OCI-LY7 (cell line): ENCODE data around the gene U2SURP. TPM values are rescaled to one million over a fixed set of nuclear protein-coding genes. Genes with fewer than 3 reads are reported as not detected.

Experiments used
- BruUV-seq: library from RNA; stranded (reverse); fragments of 400-500 nt; replicated peaks from 2 replicates; lab custom pipeline; 2021; lab: Mats Ljungman, UMichigan
- CTCF ChIA-PET: fragments of 300-600 bp; sonication (Branson Sonifier 250); formaldehyde crosslinking; loops from one replicate; lab custom pipeline; 2022; ENCODE audit warnings: antibody characterized with exemption; ENCODE audit not compliant: unreplicated experiment; lab: Charles Lee
- POLR2A ChIA-PET: fragments of 300-600 bp; sonication (Branson Sonifier 250); formaldehyde crosslinking; loops from one replicate; lab custom pipeline; 2022; ENCODE audit warnings: antibody characterized with exemption; lab: Charles Lee
- DNase-seq: peaks from one replicate; pipeline ENCODE4 v3.0.0-alpha.2; 2015; ENCODE audit warnings: low spot score
- H2AFZ ChIP-seq: fragments of 200-600 bp; sonication (generic), shearing (Covaris generic); 2 replicates; pipeline ENCODE4 v1.6.1; 2014; ENCODE audit warnings: mild to moderate bottlenecking, antibody characterized with exemption, low read length, moderate library complexity
- H3K27ac ChIP-seq: fragments of 200-600 bp; sonication (generic); 2 replicates; pipeline ENCODE4 v1.5.1; 2014; ENCODE audit warnings: mixed run types, low read depth, mild to moderate bottlenecking, moderate library complexity, low read length, inconsistent platforms; ENCODE audit not compliant: poor library complexity, severe bottlenecking
- H3K36me3 ChIP-seq: fragments of 200-600 bp; sonication (generic); 2 replicates; pipeline ENCODE4 v1.6.1; 2014; ENCODE audit warnings: mild to moderate bottlenecking, antibody characterized with exemption, low read length, moderate library complexity, mixed read lengths; ENCODE audit not compliant: insufficient read depth
- H3K4me1 ChIP-seq: fragments of 200-600 bp; sonication (generic); 2 replicates; pipeline ENCODE4 v1.5.1; 2014; ENCODE audit warnings: mild to moderate bottlenecking, low read length; ENCODE audit not compliant: insufficient read depth, poor library complexity, severe bottlenecking
- H3K4me2 ChIP-seq: fragments of 200-600 bp; sonication (generic); 2 replicates; pipeline ENCODE4 v1.6.1; 2014; ENCODE audit warnings: mild to moderate bottlenecking, low read length
- H3K4me3 ChIP-seq: fragments of 200-600 bp; sonication (generic); 2 replicates; pipeline ENCODE4 v1.5.1; 2014; ENCODE audit warnings: mild to moderate bottlenecking, low read depth, low read length; ENCODE audit not compliant: poor library complexity, severe bottlenecking
- H3K79me2 ChIP-seq: fragments of 200-600 bp; sonication (generic); 2 replicates; pipeline ENCODE4 v1.6.1; 2016; ENCODE audit warnings: low read depth, mild to moderate bottlenecking, low read length, moderate library complexity, mixed read lengths; ENCODE audit not compliant: insufficient read depth
- H3K9me2 ChIP-seq: fragments of 200-600 bp; sonication (generic); 2 replicates; pipeline ENCODE4 v1.6.1; 2016; ENCODE audit warnings: mild to moderate bottlenecking, low read length, mixed read lengths; ENCODE audit not compliant: insufficient read depth
- H3K9me3 ChIP-seq: fragments of 200-600 bp; sonication (generic); 2 replicates; pipeline ENCODE4 v1.6.1; 2014; ENCODE audit warnings: mild to moderate bottlenecking, mixed run types, low read length, mixed read lengths
- H4K20me1 ChIP-seq: fragments of 200-600 bp; sonication (generic); 2 replicates; pipeline ENCODE4 v1.6.1; 2014; ENCODE audit warnings: mild to moderate bottlenecking, antibody characterized with exemption, low read length, moderate library complexity, mixed read lengths; ENCODE audit not compliant: insufficient read depth
- CTCF ChIP-seq: fragments of 200-600 bp; sonication (generic); conservative IDR thresholded peaks from 2 replicates; pipeline ENCODE4 v1.5.1; 2014; ENCODE audit warnings: mild to moderate bottlenecking, antibody characterized with exemption, low read length, moderate library complexity, mixed read lengths
- EZH2phosphoT487 ChIP-seq: fragments of 200-600 bp; sonication (generic); IDR thresholded peaks from 2 replicates; pipeline ENCODE4 v1.6.1; 2018; ENCODE audit warnings: low read depth, borderline replicate concordance, mild to moderate bottlenecking, mixed run types, antibody characterized with exemption, low read length, moderate library complexity, mixed read lengths
- intact Hi-C: fragments of 100-400 bp; cut with micrococcal nuclease; formaldehyde crosslinking; loops from one replicate; pipeline ENCODE4 v1.10.0; 2022; ENCODE audit not compliant: unreplicated experiment
- total RNA-seq, 2 experiments: library from RNA; depleted of rRNA in 1 of 2; stranded (reverse); fragments of >200 nt in 1 of 2; shearing (Covaris generic) in 1 of 2; gene quantifications; 2 replicates each; pipeline ENCODE4 v1.2.3, GENCODE V29; 2014 to 2022

U2SURP gene
- total RNA-seq, 2 experiments from 2014 or later: 108 to 185 TPM

GRCh38 chr3:142971431-142971830, 29.9 kb upstream of the U2SURP start:
- Histone ChIP-seq H3K27ac (no peak overlapping the region), H3K4me3 (no peak overlapping the region), H4K20me1 (no peaks in the 10 kb centered on the region), H3K4me2 (no peak overlapping the region), H3K36me3 (no peaks in the 10 kb centered on the region), H2AFZ (no peak overlapping the region), H3K4me1 (no peaks in the 10 kb centered on the region), H3K79me2 (no peaks in the 10 kb centered on the region), H3K9me3 (no peaks in the 10 kb centered on the region), H3K9me2 (no peaks in the 10 kb centered on the region)
- DNase-seq: no peak
- TF ChIP-seq CTCF (no peak), EZH2phosphoT487 (no peak)
- ChIA-PET POLR2A (no interaction called here), CTCF (no interaction called here)
- BruUV-seq: no TSS peak
- intact Hi-C loops: no loop called here

GRCh38 chr3:142972092-142972753, 29.1 kb upstream of the U2SURP start:
- no peak overlapping the region for H3K4me3 ChIP-seq
- ChIA-PET POLR2A (no interaction called here), CTCF (interaction anchor here (0.6 kb wide), 1 partner anchor 330 kb away, joined by 3 read pairs; no protein-coding TSS in a partner anchor)
- DNase-seq: no peak
- H4K20me1 ChIP-seq: no peaks in the 10 kb centered on the region
- no peak overlapping the region for H3K27ac ChIP-seq
- no peaks in the 10 kb centered on the region for H3K4me1 ChIP-seq
- BruUV-seq: no TSS peak
- H3K36me3 ChIP-seq: no peaks in the 10 kb centered on the region
- no peak overlapping the region for H2AFZ ChIP-seq
- no peaks in the 10 kb centered on the region for H3K79me2 ChIP-seq
- TF ChIP-seq CTCF (no peak), EZH2phosphoT487 (no peak)
- intact Hi-C loops: no loop called here
- no peaks in the 10 kb centered on the region for H3K9me2 ChIP-seq
- no peak overlapping the region for H3K4me2 ChIP-seq
- H3K9me3 ChIP-seq: no peaks in the 10 kb centered on the region

- ChIA-PET POLR2A (no interaction called here), CTCF (no interaction called here)
- BruUV-seq: no TSS peak
- H3K9me2 ChIP-seq: no peaks in the 10 kb centered on the region
- H3K4me1 ChIP-seq: no peaks in the 10 kb centered on the region
- TF ChIP-seq EZH2phosphoT487: no peak
- TF ChIP-seq CTCF: no peak
- H3K9me3 ChIP-seq: no peaks in the 10 kb centered on the region
- intact Hi-C loops: no loop called here
- H3K4me3 ChIP-seq: no peak overlapping the region
- no peak overlapping the region for H3K27ac ChIP-seq
- no peak for DNase-seq
- no peak overlapping the region for H3K4me2 ChIP-seq
- no peak overlapping the region for H2AFZ ChIP-seq
- H3K79me2 ChIP-seq: no peaks in the 10 kb centered on the region
- no peaks in the 10 kb centered on the region for H3K36me3 ChIP-seq
- no peaks in the 10 kb centered on the region for H4K20me1 ChIP-seq
Observed at GRCh38 chr3:142973217-142974009, 28.0 kb upstream of the U2SURP start.
